Tibial nerve (tissue), 4 donors: ENCODE results near the gene POLR1B.

Experiments used
- CTCF ChIP-seq, 5 experiments: fragments of 200-600 bp in 3 of 5; fragments of 450-650 bp in 2 of 5; sonication (generic) in 3 of 5; IDR thresholded peaks; one replicate each; pipeline ENCODE4 v1.5.1; 2016 to 2019; ENCODE audit warnings: antibody characterized with exemption in 5 of 5, mild to moderate bottlenecking in 3 of 5, moderate library complexity in 2 of 5
- EP300 ChIP-seq, 2 donors: sonication (generic); formaldehyde crosslinking; IDR thresholded peaks; one replicate each; pipeline ENCODE4 v1.6.1; 2017; ENCODE audit warnings: antibody characterized with exemption in 2 of 2, mild to moderate bottlenecking in 1 of 2
- POLR2A ChIP-seq, 2 donors: fragments of 450-650 bp; IDR thresholded peaks; one replicate each; pipeline ENCODE4 v1.6.1; 2017; ENCODE audit warnings: antibody characterized with exemption in 2 of 2, mild to moderate bottlenecking in 2 of 2, moderate library complexity in 2 of 2

- TF ChIP-seq CTCF (IDR thresholded peaks at IDR 0.05) (no peak), POLR2A (IDR thresholded peaks at IDR 0.05) (no peak), EP300 (IDR thresholded peaks at IDR 0.05) (no peak)
Observed at GRCh38 chr2:112625474-112626114, 83.3 kb downstream of the POLR1B start.
